ENCODE results near the gene NTSR1. TPM values are rescaled to one million over a fixed set of nuclear protein-coding genes. Genes with fewer than 3 reads are reported as not detected.
A peak's percentile ranks its signal among the peaks of the same experiment; 100 is the strongest.

NTSR1 gene
- total and polyA plus RNA-seq, 2 experiments from 2014 or later = not detected

GRCh38 chr20:62735331-62735821 lies 26.7 kb downstream of the NTSR1 start:
- peak; percentile 65 for DNase-seq
- H3K27ac ChIP-seq = no peak overlapping the region
- no peaks in the 10 kb centered on the region for H3K36me3 ChIP-seq (ENCODE audit: low read depth)
- H3K9ac ChIP-seq = no peak overlapping the region
- H3K27me3 ChIP-seq (replicated peaks; ENCODE audit: insufficient read depth) = no peaks in the 10 kb centered on the region
- peaks cover 13% of the 10 kb centered on the region; the same call in 1 of the 2 replicates for H3F3A ChIP-seq (ENCODE audit: insufficient read depth)
- no peak overlapping the region for H3K4me3 ChIP-seq
- H3K4me2 ChIP-seq (ENCODE audit: unreplicated experiment) = no peak overlapping the region
- no peak overlapping the region for H2AFZ ChIP-seq
- in situ Hi-C loops (cut with MboI) = no loop called here
- H3K79me2 ChIP-seq (ENCODE audit: insufficient read depth) = no peaks in the 10 kb centered on the region
- 47% methylated on average over 17 of the region's 19 CpGs for WGBS, 2 experiments (ENCODE audit: low coverage in 1 of 2, low lambda C conversion rate in 2 of 2, missing lambda C conversion rate in 2 of 2)
- H3K9me3 ChIP-seq (ENCODE audit: low read depth) = no peaks in the 10 kb centered on the region
- TF ChIP-seq EZH2phosphoT487 (IDR thresholded peaks at IDR 0.05; ENCODE audit: insufficient read depth, low read depth) (no peak), EZH2 (IDR thresholded peaks at IDR 0.05; ENCODE audit: insufficient read depth, poor library complexity, severe bottlenecking) (no peak)
- H4K20me1 ChIP-seq (ENCODE audit: insufficient read depth) = no peaks in the 10 kb centered on the region
- H3K9me2 ChIP-seq (ENCODE audit: insufficient read depth) = no peaks in the 10 kb centered on the region
- H3K4me1 ChIP-seq (ENCODE audit: insufficient read depth) = peaks cover 11% of the 10 kb centered on the region

- WGBS, 2 experiments (ENCODE audit: low coverage in 1 of 2, low lambda C conversion rate in 2 of 2, missing lambda C conversion rate in 2 of 2) = 93 to 94% methylated on average over 8 of the region's 8 CpGs
- Histone ChIP-seq H4K20me1 (ENCODE audit: insufficient read depth) (no peaks in the 10 kb centered on the region), H3K9me3 (ENCODE audit: low read depth) (no peaks in the 10 kb centered on the region), H3K79me2 (ENCODE audit: insufficient read depth) (no peaks in the 10 kb centered on the region), H3K36me3 (ENCODE audit: low read depth) (no peaks in the 10 kb centered on the region), H3K27me3 (replicated peaks; ENCODE audit: insufficient read depth) (no peaks in the 10 kb centered on the region), H3K27ac (no peak overlapping the region), H3K4me2 (ENCODE audit: unreplicated experiment) (no peak overlapping the region), H3K4me1 (ENCODE audit: insufficient read depth) (peaks cover 17% of the 10 kb centered on the region), H3K4me3 (no peak overlapping the region), H2AFZ (no peak overlapping the region), H3K9me2 (ENCODE audit: insufficient read depth) (no peaks in the 10 kb centered on the region), H3K9ac (no peak overlapping the region), H3F3A (ENCODE audit: insufficient read depth) (peaks cover 13% of the 10 kb centered on the region; the same call in 1 of the 2 replicates)
- TF ChIP-seq EZH2phosphoT487 (IDR thresholded peaks at IDR 0.05; ENCODE audit: insufficient read depth, low read depth) (no peak), EZH2 (IDR thresholded peaks at IDR 0.05; ENCODE audit: insufficient read depth, poor library complexity, severe bottlenecking) (no peak)
- in situ Hi-C loops (cut with MboI) = no loop called here
- DNase-seq = no peak
These were observed 27.4 kb downstream of the NTSR1 start for GRCh38 chr20:62736026-62736406.

GRCh38 chr20:62736407-62737071 lies 27.9 kb downstream of the NTSR1 start:
- H3K36me3 ChIP-seq (ENCODE audit: low read depth) = no peaks in the 10 kb centered on the region
- no peaks in the 10 kb centered on the region for H3K9me3 ChIP-seq (ENCODE audit: low read depth)
- H3K27me3 ChIP-seq (replicated peaks; ENCODE audit: insufficient read depth) = no peaks in the 10 kb centered on the region
- H3K9me2 ChIP-seq (ENCODE audit: insufficient read depth) = no peaks in the 10 kb centered on the region
- no peak overlapping the region for H3K4me2 ChIP-seq (ENCODE audit: unreplicated experiment)
- H3K4me1 ChIP-seq (ENCODE audit: insufficient read depth) = peaks cover 20% of the 10 kb centered on the region
- WGBS, 2 experiments (ENCODE audit: low coverage in 1 of 2, low lambda C conversion rate in 2 of 2, missing lambda C conversion rate in 2 of 2) = 87 to 90% methylated on average over 14 of the region's 14 CpGs
- no peak overlapping the region for H3K9ac ChIP-seq
- in situ Hi-C loops (cut with MboI) = no loop called here
- H3F3A ChIP-seq (ENCODE audit: insufficient read depth) = peaks cover 13% of the 10 kb centered on the region; the same call in 1 of the 2 replicates
- H2AFZ ChIP-seq = no peak overlapping the region
- H4K20me1 ChIP-seq (ENCODE audit: insufficient read depth) = no peaks in the 10 kb centered on the region
- no peak for DNase-seq
- no peaks in the 10 kb centered on the region for H3K79me2 ChIP-seq (ENCODE audit: insufficient read depth)
- H3K27ac ChIP-seq = no peak overlapping the region
- no peak overlapping the region for H3K4me3 ChIP-seq
- TF ChIP-seq EZH2phosphoT487 (IDR thresholded peaks at IDR 0.05; ENCODE audit: insufficient read depth, low read depth) (no peak), EZH2 (IDR thresholded peaks at IDR 0.05; ENCODE audit: insufficient read depth, poor library complexity, severe bottlenecking) (no peak)

- Histone ChIP-seq H3K27ac (no peak overlapping the region), H4K20me1 (ENCODE audit: insufficient read depth) (no peaks in the 10 kb centered on the region), H3K9ac (no peak overlapping the region), H3F3A (ENCODE audit: insufficient read depth) (peaks cover 13% of the 10 kb centered on the region; the same call in 1 of the 2 replicates), H3K36me3 (ENCODE audit: low read depth) (no peaks in the 10 kb centered on the region), H3K9me2 (ENCODE audit: insufficient read depth) (no peaks in the 10 kb centered on the region), H3K27me3 (replicated peaks; ENCODE audit: insufficient read depth) (no peaks in the 10 kb centered on the region), H3K4me3 (no peak overlapping the region), H3K4me2 (ENCODE audit: unreplicated experiment) (no peak overlapping the region), H2AFZ (no peak overlapping the region), H3K79me2 (ENCODE audit: insufficient read depth) (no peaks in the 10 kb centered on the region), H3K4me1 (ENCODE audit: insufficient read depth) (peaks cover 20% of the 10 kb centered on the region), H3K9me3 (ENCODE audit: low read depth) (no peaks in the 10 kb centered on the region)
- in situ Hi-C loops (cut with MboI) = no loop called here
- TF ChIP-seq EZH2 (IDR thresholded peaks at IDR 0.05; ENCODE audit: insufficient read depth, poor library complexity, severe bottlenecking) = no peak
- WGBS, 2 experiments (ENCODE audit: low coverage in 1 of 2, low lambda C conversion rate in 2 of 2, missing lambda C conversion rate in 2 of 2) = 83 to 88% methylated on average over 16 to 20 of the region's 20 CpGs
- DNase-seq = no peak
These were observed 28.7 kb downstream of the NTSR1 start for GRCh38 chr20:62737271-62737811.
